Osteoblast (primary cell): ENCODE measurements around the gene ELMO1. TPM values are rescaled to one million over a fixed set of nuclear protein-coding genes. Genes with fewer than 3 reads are reported as not detected.

Experiments
- DNase-seq: peaks from one replicate; pipeline ENCODE4 v3.0.0; 2011; ENCODE audit warnings: low spot score, mixed read lengths; ENCODE audit not compliant: insufficient read length; ENCODE audit errors: missing footprints
- H2AFZ ChIP-seq: 2 replicates; pipeline ENCODE4 v1.6.0; 2011; ENCODE audit warnings: mild to moderate bottlenecking, low read length
- H3K27ac ChIP-seq: 2 replicates; pipeline ENCODE4 v1.5.1; 2011; ENCODE audit warnings: mild to moderate bottlenecking, low read depth, low read length, moderate library complexity
- H3K27me3 ChIP-seq: 2 replicates; pipeline ENCODE4 v1.6.0; 2012; ENCODE audit warnings: mild to moderate bottlenecking, control low read depth, inconsistent platforms, low read length, moderate library complexity; ENCODE audit not compliant: insufficient read depth
- H3K36me3 ChIP-seq: 2 replicates; pipeline ENCODE4 v1.5.1; 2011; ENCODE audit warnings: mild to moderate bottlenecking, low read length, control low read depth, moderate library complexity; ENCODE audit not compliant: insufficient read depth
- H3K4me1 ChIP-seq: 2 replicates; pipeline ENCODE4 v1.5.1; 2011; ENCODE audit warnings: mild to moderate bottlenecking, low read length, control low read depth, moderate library complexity; ENCODE audit not compliant: insufficient read depth
- H3K4me2 ChIP-seq: 2 replicates; pipeline ENCODE4 v1.6.0; 2011; ENCODE audit warnings: mild to moderate bottlenecking, low read length; ENCODE audit not compliant: insufficient read depth
- H3K4me3 ChIP-seq: fragments of 200-600 bp; sonication (generic); 3 replicates; pipeline ENCODE4 v1.5.1; 2012; ENCODE audit warnings: mild to moderate bottlenecking, low read length, inconsistent platforms; ENCODE audit not compliant: insufficient read depth
- H3K79me2 ChIP-seq: 2 replicates; pipeline ENCODE4 v1.6.0; 2012; ENCODE audit warnings: mild to moderate bottlenecking, low read length, control low read depth, inconsistent platforms; ENCODE audit not compliant: insufficient read depth
- H3K9me3 ChIP-seq: 2 replicates; pipeline ENCODE4 v1.5.1; 2011; ENCODE audit warnings: low read depth, low read length, control low read depth
- H4K20me1 ChIP-seq: 2 replicates; pipeline ENCODE4 v1.6.0; 2012; ENCODE audit warnings: mild to moderate bottlenecking, low read length, control low read depth; ENCODE audit not compliant: insufficient read depth
- total RNA-seq: library from RNA; depleted of rRNA; stranded (reverse); fragments of >200 nt; gene quantifications from 2 replicates; pipeline ENCODE4 v1.2.3, GENCODE V29; 2012
- TF ChIP-seq, protein P1 (sequence below): IDR thresholded peaks from 2 replicates; pipeline ENCODE4 v1.5.1; 2011; ENCODE audit warnings: mild to moderate bottlenecking, low read depth, low read length, moderate library complexity; ENCODE audit errors: extremely low read depth

The ELMO1 gene
- total RNA-seq, 1 donor = 2.2 TPM

DNA sequence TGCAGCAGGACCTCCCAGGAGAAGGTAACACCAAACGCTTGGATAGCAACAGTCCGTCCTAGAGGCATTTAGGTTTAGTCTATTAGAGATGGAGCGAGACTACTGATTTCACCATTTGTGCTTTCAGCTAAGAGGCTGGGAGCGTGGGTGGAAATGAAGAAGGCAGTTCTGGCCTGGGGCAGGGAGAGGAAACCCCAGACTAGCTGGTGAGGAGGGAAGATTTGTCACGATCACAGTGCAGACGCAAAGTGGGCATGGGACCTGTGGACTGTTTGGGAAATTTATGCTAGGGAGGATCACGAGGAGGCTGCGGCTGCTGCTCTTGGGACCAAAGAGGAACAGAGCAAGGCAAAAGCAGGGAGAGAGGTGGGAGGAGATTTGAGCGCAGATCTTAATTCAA, 594.0 kb downstream of the ELMO1 start:
- Histone ChIP-seq H3K79me2 (no peaks in the 10 kb centered on the region), H4K20me1 (no peaks in the 10 kb centered on the region), H3K4me1 (no peaks in the 10 kb centered on the region), H2AFZ (no peak overlapping the region), H3K4me2 (no peak overlapping the region), H3K9me3 (no peaks in the 10 kb centered on the region), H3K4me3 (no peak overlapping the region), H3K36me3 (no peaks in the 10 kb centered on the region), H3K27ac (no peak overlapping the region), H3K27me3 (no peaks in the 10 kb centered on the region)
- TF ChIP-seq, protein P1, sequence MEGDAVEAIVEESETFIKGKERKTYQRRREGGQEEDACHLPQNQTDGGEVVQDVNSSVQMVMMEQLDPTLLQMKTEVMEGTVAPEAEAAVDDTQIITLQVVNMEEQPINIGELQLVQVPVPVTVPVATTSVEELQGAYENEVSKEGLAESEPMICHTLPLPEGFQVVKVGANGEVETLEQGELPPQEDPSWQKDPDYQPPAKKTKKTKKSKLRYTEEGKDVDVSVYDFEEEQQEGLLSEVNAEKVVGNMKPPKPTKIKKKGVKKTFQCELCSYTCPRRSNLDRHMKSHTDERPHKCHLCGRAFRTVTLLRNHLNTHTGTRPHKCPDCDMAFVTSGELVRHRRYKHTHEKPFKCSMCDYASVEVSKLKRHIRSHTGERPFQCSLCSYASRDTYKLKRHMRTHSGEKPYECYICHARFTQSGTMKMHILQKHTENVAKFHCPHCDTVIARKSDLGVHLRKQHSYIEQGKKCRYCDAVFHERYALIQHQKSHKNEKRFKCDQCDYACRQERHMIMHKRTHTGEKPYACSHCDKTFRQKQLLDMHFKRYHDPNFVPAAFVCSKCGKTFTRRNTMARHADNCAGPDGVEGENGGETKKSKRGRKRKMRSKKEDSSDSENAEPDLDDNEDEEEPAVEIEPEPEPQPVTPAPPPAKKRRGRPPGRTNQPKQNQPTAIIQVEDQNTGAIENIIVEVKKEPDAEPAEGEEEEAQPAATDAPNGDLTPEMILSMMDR = no peak
- no peak for DNase-seq

DNA sequence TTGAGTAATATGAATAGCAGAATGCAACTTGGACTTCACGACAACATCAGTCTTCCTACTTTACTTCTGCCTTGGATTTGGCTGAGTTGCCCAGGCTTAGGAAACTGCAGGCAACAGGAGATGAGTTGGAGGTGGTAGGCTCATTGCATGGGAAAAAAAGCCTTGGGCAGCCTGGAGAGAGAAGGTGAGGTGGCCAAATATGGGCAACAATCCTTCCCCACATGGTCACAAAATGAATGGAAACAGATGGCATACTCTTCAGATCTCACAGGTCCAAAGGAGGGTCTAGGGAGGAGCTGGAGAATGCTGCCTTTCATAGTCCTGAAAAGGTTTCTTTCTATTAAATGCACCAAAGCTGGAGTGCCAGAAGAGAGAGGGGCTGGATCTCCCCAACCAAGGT, 595.7 kb downstream of the ELMO1 start:
- Histone ChIP-seq H3K4me3 (no peak overlapping the region), H3K79me2 (no peaks in the 10 kb centered on the region), H3K27me3 (no peaks in the 10 kb centered on the region), H3K27ac (no peak overlapping the region), H4K20me1 (no peaks in the 10 kb centered on the region), H3K9me3 (no peaks in the 10 kb centered on the region), H2AFZ (no peak overlapping the region), H3K4me2 (no peak overlapping the region), H3K36me3 (no peaks in the 10 kb centered on the region), H3K4me1 (no peaks in the 10 kb centered on the region)
- TF ChIP-seq, protein P1 = no peak
- no peak for DNase-seq

DNA sequence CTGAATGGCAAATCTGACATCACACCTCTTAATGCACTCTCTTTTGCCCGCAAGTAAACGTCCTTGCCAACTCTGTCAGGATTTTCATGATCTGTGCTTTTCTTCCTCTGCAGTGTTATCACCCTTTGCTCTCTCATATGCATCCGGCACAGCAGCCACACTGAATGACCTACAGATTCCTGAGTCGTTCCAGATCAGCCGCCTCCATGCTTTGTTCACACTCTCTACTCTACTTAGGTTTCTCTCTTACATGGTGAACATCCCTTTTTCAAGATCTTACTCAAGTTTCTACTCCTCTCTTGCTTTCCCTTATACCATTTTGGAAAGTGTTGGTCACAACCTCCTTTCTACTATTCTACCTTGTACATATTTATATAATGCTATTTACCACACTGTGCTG, 596.6 kb downstream of the ELMO1 start:
- no peaks in the 10 kb centered on the region for H4K20me1 ChIP-seq
- no peak overlapping the region for H2AFZ ChIP-seq
- H3K36me3 ChIP-seq = no peaks in the 10 kb centered on the region
- no peaks in the 10 kb centered on the region for H3K4me1 ChIP-seq
- H3K9me3 ChIP-seq = no peaks in the 10 kb centered on the region
- no peaks in the 10 kb centered on the region for H3K27me3 ChIP-seq
- no peaks in the 10 kb centered on the region for H3K79me2 ChIP-seq
- H3K4me3 ChIP-seq = no peak overlapping the region
- H3K4me2 ChIP-seq = no peak overlapping the region
- no peak for DNase-seq
- TF ChIP-seq, protein P1 = no peak
- no peak overlapping the region for H3K27ac ChIP-seq

- DNase-seq = no peak
- no peaks in the 10 kb centered on the region for H3K36me3 ChIP-seq
- no peaks in the 10 kb centered on the region for H3K4me1 ChIP-seq
- no peaks in the 10 kb centered on the region for H3K79me2 ChIP-seq
- TF ChIP-seq, protein P1 = no peak
- H2AFZ ChIP-seq = no peak overlapping the region
- no peaks in the 10 kb centered on the region for H3K27me3 ChIP-seq
- H4K20me1 ChIP-seq = no peaks in the 10 kb centered on the region
- H3K27ac ChIP-seq = no peak overlapping the region
- no peak overlapping the region for H3K4me2 ChIP-seq
- no peak overlapping the region for H3K4me3 ChIP-seq
- no peaks in the 10 kb centered on the region for H3K9me3 ChIP-seq
Observed at GRCh38 chr7:36851382-36851781, 597.3 kb downstream of the ELMO1 start.
